AG09319 (cell line): ENCODE results near the gene SNX3.

Experiments used
- DNase-seq: peaks from one replicate; pipeline ENCODE4 v3.0.0-alpha.2; 2010; ENCODE audit warnings: low read depth; ENCODE audit errors: extremely low read depth
- TF ChIP-seq, protein P1 (sequence below): IDR thresholded peaks from 2 replicates; pipeline ENCODE4 v1.5.1; 2011; ENCODE audit warnings: low read depth, mild to moderate bottlenecking, inconsistent platforms, low read length, moderate library complexity

Gene SNX3

DNA sequence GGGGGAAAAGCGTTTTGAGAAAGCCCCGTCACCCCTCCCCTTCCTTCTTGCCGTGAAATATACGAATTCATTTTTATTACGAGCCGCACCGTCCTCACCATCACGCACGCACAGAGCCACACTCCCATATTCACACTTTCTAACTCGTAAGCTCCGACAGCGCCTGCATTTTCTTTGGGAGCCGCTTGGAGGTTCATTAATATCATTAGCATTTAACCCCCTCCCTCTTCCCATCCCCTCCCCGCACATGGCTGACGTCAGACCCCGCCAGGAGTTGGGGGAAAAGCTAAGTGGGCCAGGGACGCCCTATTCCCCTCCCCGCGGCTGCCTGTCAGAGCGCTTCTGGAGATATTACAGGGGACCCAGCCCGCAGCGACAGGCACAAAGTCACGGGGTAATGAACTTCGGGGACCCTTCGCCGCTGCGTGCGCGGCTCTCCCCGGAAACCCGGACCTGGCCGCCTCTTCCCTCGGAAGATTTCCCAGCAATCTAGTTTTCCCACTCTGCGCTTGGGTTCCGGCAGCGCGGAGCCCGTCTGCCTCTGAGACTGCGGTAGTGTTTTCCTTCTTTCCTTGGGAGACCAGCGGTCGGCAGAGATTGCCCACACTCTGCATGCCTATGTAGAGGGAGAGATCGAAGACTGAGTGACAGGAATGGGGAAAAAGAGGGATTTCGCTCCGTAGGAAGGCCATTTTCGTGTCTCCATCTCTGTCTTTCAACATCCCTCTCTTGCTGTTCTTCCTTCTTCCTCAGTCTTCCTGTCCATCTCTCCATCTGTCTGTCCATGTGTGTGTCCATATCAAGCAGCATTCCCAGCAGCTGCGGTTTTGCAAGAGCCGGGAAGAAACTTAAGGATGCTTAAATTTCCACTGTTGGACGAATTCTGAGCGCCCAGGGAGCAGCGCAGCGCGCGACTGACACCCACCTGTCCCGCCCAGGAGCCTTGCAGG, 94.9 kb downstream of the SNX3 start, which contains the start of gene NR2E1:
Gene NR2E1, plus strand, starts transcription at position 309 of the 950 bp plus-strand sequence. CDS start 744 bp downstream, outside the sequence.
- TF ChIP-seq, protein P1, sequence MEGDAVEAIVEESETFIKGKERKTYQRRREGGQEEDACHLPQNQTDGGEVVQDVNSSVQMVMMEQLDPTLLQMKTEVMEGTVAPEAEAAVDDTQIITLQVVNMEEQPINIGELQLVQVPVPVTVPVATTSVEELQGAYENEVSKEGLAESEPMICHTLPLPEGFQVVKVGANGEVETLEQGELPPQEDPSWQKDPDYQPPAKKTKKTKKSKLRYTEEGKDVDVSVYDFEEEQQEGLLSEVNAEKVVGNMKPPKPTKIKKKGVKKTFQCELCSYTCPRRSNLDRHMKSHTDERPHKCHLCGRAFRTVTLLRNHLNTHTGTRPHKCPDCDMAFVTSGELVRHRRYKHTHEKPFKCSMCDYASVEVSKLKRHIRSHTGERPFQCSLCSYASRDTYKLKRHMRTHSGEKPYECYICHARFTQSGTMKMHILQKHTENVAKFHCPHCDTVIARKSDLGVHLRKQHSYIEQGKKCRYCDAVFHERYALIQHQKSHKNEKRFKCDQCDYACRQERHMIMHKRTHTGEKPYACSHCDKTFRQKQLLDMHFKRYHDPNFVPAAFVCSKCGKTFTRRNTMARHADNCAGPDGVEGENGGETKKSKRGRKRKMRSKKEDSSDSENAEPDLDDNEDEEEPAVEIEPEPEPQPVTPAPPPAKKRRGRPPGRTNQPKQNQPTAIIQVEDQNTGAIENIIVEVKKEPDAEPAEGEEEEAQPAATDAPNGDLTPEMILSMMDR, result no peak
- no peak for DNase-seq

- no peak for DNase-seq
- TF ChIP-seq, protein P1, result no peak
Observed at GRCh38 chr6:108164815-108165706, 95.8 kb downstream of the SNX3 start.

GRCh38 chr6:108164543-108164814, 96.4 kb downstream of the SNX3 start:
- no peak for DNase-seq

DNA sequence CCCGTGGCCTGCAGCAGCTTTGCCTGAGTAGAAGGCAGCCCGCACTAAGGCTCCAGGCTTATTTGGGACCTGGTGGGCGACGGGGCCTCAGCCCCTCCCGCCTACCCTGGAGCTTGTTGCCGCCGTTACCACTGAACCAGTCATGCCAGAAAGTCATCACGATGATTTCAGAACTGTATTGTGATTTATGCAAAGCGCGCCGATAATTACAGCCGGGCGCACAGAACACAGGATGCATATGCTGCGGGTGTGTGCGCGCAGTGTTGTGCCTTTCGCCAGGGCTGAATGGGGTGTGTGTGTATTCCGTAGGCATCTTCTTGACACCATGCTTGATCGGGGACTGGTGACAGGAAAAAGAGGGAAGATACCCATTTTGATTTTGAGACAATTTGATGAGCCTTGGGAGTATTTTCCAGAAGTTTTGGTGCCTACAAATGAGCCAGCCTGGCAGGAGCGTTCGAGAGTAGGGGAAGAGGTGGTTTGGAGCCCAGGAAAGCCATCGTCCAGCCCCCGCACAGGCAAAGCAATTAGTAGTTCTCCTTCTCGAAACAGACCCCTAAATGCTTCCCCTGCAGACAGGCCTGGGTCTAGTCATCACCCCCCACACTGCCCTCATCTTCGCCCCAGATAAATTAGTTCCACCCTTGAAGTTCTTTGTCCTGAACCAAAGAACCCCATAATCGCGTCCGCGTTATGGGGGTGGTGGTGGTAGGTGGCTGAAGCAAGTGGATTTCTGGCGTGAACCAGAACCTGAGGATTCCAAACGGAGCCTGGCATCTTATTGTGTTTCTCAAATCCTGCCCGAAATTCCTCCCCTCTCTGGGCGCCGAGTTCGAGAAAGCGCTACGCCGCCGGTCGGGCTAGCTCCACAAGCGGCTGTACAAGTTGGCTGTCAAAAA, 96.9 kb downstream of the SNX3 start:
- TF ChIP-seq, protein P1, result no peak
- DNase-seq, result no peak

More at GRCh38 chr6:108164543-108164814, 96.4 kb downstream of the SNX3 start:
- TF ChIP-seq, protein P1, result no peak

GRCh38 chr6:108163267-108163643, 97.6 kb downstream of the SNX3 start:
- TF ChIP-seq, protein P1, result no peak
- DNase-seq, result no peak

- DNase-seq, result no peak
- TF ChIP-seq, protein P1, result no peak
Observed at GRCh38 chr6:108161724-108162282, 99.0 kb downstream of the SNX3 start.
